SK-N-SH (cell line): ENCODE results near the gene PPP1R10. TPM values are rescaled to one million over a fixed set of nuclear protein-coding genes. Genes with fewer than 3 reads are reported as not detected.

Experiments
- CTCF ChIA-PET: fragments of 300-600, 350-600 bp; formaldehyde crosslinking; extraction: SDS; loops from one replicate; lab custom pipeline; 2021; lab: Yijun Ruan, JAX
- POLR2A ChIA-PET: fragments of 350-600 bp; sonication (Branson Sonifier 250); formaldehyde crosslinking; extraction: SDS; loops from one replicate; lab custom pipeline; 2020; ENCODE audit warnings: antibody characterized with exemption, inconsistent platforms; lab: Yijun Ruan, JAX
- DNase-seq: peaks from one replicate; pipeline ENCODE4 v3.0.0; 2012
- H2AFZ ChIP-seq: fragments of 200-600 bp; sonication (generic); 2 replicates; pipeline ENCODE4 v1.8.1; 2016; ENCODE audit warnings: antibody characterized with exemption, mild to moderate bottlenecking, low read depth
- H3F3A ChIP-seq: fragments of 200-600 bp; sonication (generic); replicated peaks from 2 replicates; pipeline ENCODE3; 2016; ENCODE audit warnings: antibody characterized with exemption, mild to moderate bottlenecking; ENCODE audit not compliant: insufficient read depth
- H3K27ac ChIP-seq, 2 experiments: fragments of 200-500 bp in 1 of 2; fragments of 200-600 bp in 1 of 2; sonication (Bioruptor generic) in 1 of 2; sonication (generic), shearing (Covaris generic) in 1 of 2; 2 replicates each; pipeline versions ENCODE4 v1.5.1 to v1.6.1; 2014 to 2016; ENCODE audit warnings: low read depth in 2 of 2, inconsistent platforms in 1 of 2, low read length in 1 of 2, mild to moderate bottlenecking in 1 of 2, mixed read lengths in 1 of 2
- H3K27me3 ChIP-seq: fragments of 200-600 bp; sonication (generic), shearing (Covaris generic); 2 replicates; pipeline ENCODE4 v1.6.1; 2016; ENCODE audit warnings: mixed run types; ENCODE audit not compliant: insufficient read depth
- H3K36me3 ChIP-seq, 2 experiments: fragments of 200-500 bp in 1 of 2; fragments of 200-600 bp in 1 of 2; sonication (Bioruptor generic) in 1 of 2; sonication (generic) in 1 of 2; replicated peaks in 1 of 2; 2 replicates each; pipeline versions ENCODE3 to v1.5.1; 2014 to 2016; ENCODE audit warnings: low read length in 1 of 2, mild to moderate bottlenecking in 1 of 2; ENCODE audit not compliant: insufficient read depth in 2 of 2, control insufficient read depth in 1 of 2
- H3K4me1 ChIP-seq, 2 experiments: fragments of 200-500 bp in 1 of 2; fragments of 200-600 bp in 1 of 2; sonication (Bioruptor generic) in 1 of 2; sonication (generic), shearing (Covaris generic) in 1 of 2; 2 replicates each; pipeline versions ENCODE4 v1.5.1 to v1.6.1; 2014 to 2016; ENCODE audit warnings: low read depth in 1 of 2, low read length in 1 of 2, mixed run types in 1 of 2; ENCODE audit not compliant: insufficient read depth in 2 of 2, control insufficient read depth in 1 of 2
- H3K4me2 ChIP-seq: fragments of 200-600 bp; sonication (generic), shearing (Covaris generic); 2 replicates; pipeline ENCODE4 v1.6.1; 2017; ENCODE audit warnings: mixed run types
- H3K4me3 ChIP-seq, 2 experiments: fragments of 200-500 bp in 1 of 2; fragments of 200-600 bp in 1 of 2; sonication (Bioruptor generic) in 1 of 2; sonication (generic), shearing (Covaris generic) in 1 of 2; 2 replicates each; pipeline versions ENCODE4 v1.5.1 to v1.8.1; 2014 to 2016; ENCODE audit warnings: low read depth in 2 of 2, inconsistent platforms in 1 of 2, low read length in 1 of 2, mild to moderate bottlenecking in 1 of 2, mixed read lengths in 1 of 2, moderate library complexity in 1 of 2
- H3K79me2 ChIP-seq: fragments of 200-600 bp; sonication (generic); 2 replicates; pipeline ENCODE4 v1.8.1; 2017; ENCODE audit warnings: mild to moderate bottlenecking; ENCODE audit not compliant: insufficient read depth
- H3K9ac ChIP-seq: fragments of 200-600 bp; sonication (generic); 2 replicates; pipeline ENCODE4 v1.6.1; 2017; ENCODE audit warnings: mixed run types
- H3K9me2 ChIP-seq: fragments of 200-600 bp; sonication (generic); 2 replicates; pipeline ENCODE4 v1.6.1; 2017; ENCODE audit warnings: mixed run types
- H3K9me3 ChIP-seq: fragments of 200-600 bp; sonication (generic); 2 replicates; pipeline ENCODE4 v1.6.1; 2017; ENCODE audit warnings: mixed run types, mild to moderate bottlenecking, moderate library complexity
- H4K20me1 ChIP-seq: fragments of 200-600 bp; sonication (generic); 2 replicates; pipeline ENCODE4 v1.6.1; 2017; ENCODE audit warnings: mild to moderate bottlenecking, mixed run types; ENCODE audit not compliant: insufficient read depth
- ELF1 ChIP-seq: IDR thresholded peaks from 2 replicates; pipeline ENCODE4 v1.4.0; 2012
- FOXJ3 ChIP-seq: sonication (generic); formaldehyde crosslinking; IDR thresholded peaks from 2 replicates; pipeline ENCODE4 v1.5.1; 2020; ENCODE audit warnings: mild to moderate bottlenecking, missing genetic modification reagents
- MXI1 ChIP-seq: IDR thresholded peaks from 2 replicates; pipeline ENCODE4 v1.6.1; 2012; ENCODE audit warnings: mild to moderate bottlenecking, low read depth, low read length, improper control_type of control experiment
- NRF1 ChIP-seq: IDR thresholded peaks from 2 replicates; pipeline ENCODE4 v1.6.1; 2012; ENCODE audit warnings: low read depth, mild to moderate bottlenecking, low read length
- REST ChIP-seq: IDR thresholded peaks from 2 replicates; pipeline ENCODE4 v1.6.1; 2012; ENCODE audit warnings: mild to moderate bottlenecking, low read depth, low read length, moderate library complexity
- SIN3A ChIP-seq: IDR thresholded peaks from 2 replicates; pipeline ENCODE4 v1.6.1; 2012; ENCODE audit warnings: low read depth, mild to moderate bottlenecking, low read length, moderate library complexity, borderline replicate concordance
- TAF1 ChIP-seq: IDR thresholded peaks from 2 replicates; pipeline ENCODE4 v1.6.1; 2012; ENCODE audit warnings: low read depth, mild to moderate bottlenecking, low read length, moderate library complexity, borderline replicate concordance
- TCF12 ChIP-seq: IDR thresholded peaks from 2 replicates; pipeline ENCODE4 v1.4.0; 2012
- USF1 ChIP-seq: IDR thresholded peaks from 2 replicates; pipeline ENCODE4 v1.4.0; 2012; ENCODE audit warnings: low read depth, borderline replicate concordance
- WGBS: methylation state at CpG from one replicate; pipeline ENCODE4 v1.1.6; 2017; ENCODE audit warnings: low lambda C conversion rate; 5-methylcytosine and 5-hydroxymethylcytosine counted together
- polyA plus RNA-seq, 3 experiments: library from polyadenylated mRNA; depleted of rRNA; stranded (reverse); fragments of >200 nt; gene quantifications; 2 replicates each; pipeline ENCODE4 v1.2.3, GENCODE V29; 2012

The PPP1R10 gene
- polyA plus RNA-seq, 1 of the 3 experiments (the other 2 are of a cell fraction), result 16.8 TPM

GRCh38 chr6:30571075-30571761 lies 45.8 kb downstream of the PPP1R10 start, which contains the start of gene ABCF1 (continued):
- TF ChIP-seq REST, result no peak
- TF ChIP-seq MXI1, result peak; percentile 99
- peak; percentile 71 for TF ChIP-seq NRF1
- 0 out of 2 replicates have a peak, but pooled peaks have one; percentile 2 for TF ChIP-seq TCF12
- TF ChIP-seq FOXJ3 (CRISPR knock-in tag), result 0 out of 2 replicates have a peak, but pooled peaks have one; percentile 19
- TF ChIP-seq TAF1, result peak; percentile 73

GRCh38 chr6:30570740-30571074 lies 46.3 kb downstream of the PPP1R10 start:
- Histone ChIP-seq H3K27me3 (no peaks in the 10 kb centered on the region), H3K9ac (peak overlapping the region; percentile 95), H3K27ac (peak overlapping the region; percentile 54 to 95), H3K4me3 (peak overlapping the region; percentile 61 to 81), H3K79me2 (peaks cover 45% of the 10 kb centered on the region), H3K36me3 (peaks cover 0 to 15% of the 10 kb centered on the region in 2 experiments)
- CTCF ChIA-PET, result interaction anchor here (0.6 to 2.4 kb wide), 4 partner anchors 25 to 257 kb away, joined by 4 to 12 read pairs (median 6); no protein-coding TSS in a partner anchor
- WGBS, result 3% methylated on average over 18 of the region's 18 CpGs
- TF ChIP-seq USF1, result no peak
- no peak for TF ChIP-seq ELF1
- TF ChIP-seq SIN3A, result no peak
- TF ChIP-seq, all 33 proteins: peak for 0
- peaks cover 12 to 23% of the 10 kb centered on the region in 2 experiments; a peak in 3 of 4 replicates for H3K4me1 ChIP-seq
- peak overlapping the region; percentile 97 for H3K4me2 ChIP-seq
- peaks cover 38% of the 10 kb centered on the region for H4K20me1 ChIP-seq
- peak; percentile 20 for DNase-seq
- H3F3A ChIP-seq, result peaks cover under 1% of the 10 kb centered on the region
- H3K9me2 ChIP-seq, result no peaks in the 10 kb centered on the region
- POLR2A ChIA-PET, result interaction anchor here (0.6 to 2.3 kb wide), 13 partner anchors 13 to 971 kb away, joined by 3 to 16 read pairs (median 6); partner anchors contain the start of genes DDX39B, MRPS18B, PPP1R10 and PRR3
- H2AFZ ChIP-seq, result peak overlapping the region; percentile 95
- H3K9me3 ChIP-seq, result no peaks in the 10 kb centered on the region
